ENCODE data around the gene PPFIA2. TPM values are rescaled to one million over a fixed set of nuclear protein-coding genes. Genes with fewer than 3 reads are reported as not detected.
"Not testable (repeated sequence)": the region's sequence is repeated elsewhere in the genome, so short reads cannot be mapped to it uniquely, and the experiment has no call there.

Gene PPFIA2
- total and polyA plus RNA-seq, 7 experiments from 2014 or later = not detected

DNA sequence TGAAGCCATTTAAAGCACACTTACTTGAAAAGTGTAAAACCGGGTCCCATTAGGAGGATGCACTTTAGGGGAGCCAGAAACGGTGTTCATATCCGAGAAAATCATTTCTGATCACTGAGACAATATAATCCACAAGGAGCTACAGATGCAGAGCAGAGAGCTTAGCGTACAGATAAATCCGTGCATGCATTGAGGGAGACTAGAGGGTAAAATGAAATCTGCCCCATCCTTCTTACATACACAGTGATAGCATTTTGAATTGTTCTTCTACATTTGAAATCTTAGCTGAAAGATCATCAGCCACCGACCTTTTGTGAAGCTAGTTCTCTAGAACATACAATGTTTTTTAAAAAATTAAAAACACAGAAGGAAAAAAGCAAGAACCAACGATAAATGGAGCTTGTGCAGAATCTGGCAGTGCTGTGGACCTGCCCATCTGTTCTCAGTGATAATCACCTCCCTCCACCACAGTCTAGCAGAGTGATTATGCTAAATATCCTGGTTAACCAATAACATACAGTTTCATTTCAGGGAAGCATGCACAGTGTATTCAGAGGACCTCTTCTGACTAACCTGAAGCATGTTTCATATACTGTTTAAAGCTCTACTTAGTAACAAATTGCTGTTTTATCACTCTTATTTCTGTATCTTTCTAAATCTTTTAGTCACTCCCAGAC is 161.1 kb downstream of the PPFIA2 start:
- ATAC-seq = no peak
- Histone ChIP-seq H3K27me3 (ENCODE audit: control insufficient read depth in 2 of 2, insufficient read depth in 2 of 2, low read length in 2 of 2) (no peaks in the 10 kb centered on the region), H3K4me1 (ENCODE audit: control insufficient read depth in 2 of 2, insufficient read depth in 2 of 2, low read length in 2 of 2) (no peaks in the 10 kb centered on the region), H3K9me3 (ENCODE audit: control insufficient read depth in 2 of 3, low read length in 3 of 3) (no peaks in the 10 kb centered on the region), H3K36me3 (ENCODE audit: control insufficient read depth in 2 of 3, insufficient read depth in 3 of 3, low read length in 3 of 3) (no peaks in the 10 kb centered on the region), H3K4me3 (ENCODE audit: low read length) (no peak overlapping the region), H3K27ac (ENCODE audit: low read depth, low read length) (no peak overlapping the region)
- intact Hi-C loops (cut with micrococcal nuclease) = no loop called here
- DNase-seq = no peak
- CTCF ChIA-PET = no interaction called here
- no peak overlapping the region for H3K4me3 Mint-ChIP-seq
- POLR2A ChIA-PET = no interaction called here
- peaks cover 0 to 2% (median 0%) of the 10 kb centered on the region in 5 donors for H3K27me3 Mint-ChIP-seq
- no peak overlapping the region for H3K27ac Mint-ChIP-seq
- H3K4me1 Mint-ChIP-seq = no peaks in the 10 kb centered on the region
- H3K36me3 Mint-ChIP-seq = no peaks in the 10 kb centered on the region
- H3K9me3 Mint-ChIP-seq = no peaks in the 10 kb centered on the region

DNA sequence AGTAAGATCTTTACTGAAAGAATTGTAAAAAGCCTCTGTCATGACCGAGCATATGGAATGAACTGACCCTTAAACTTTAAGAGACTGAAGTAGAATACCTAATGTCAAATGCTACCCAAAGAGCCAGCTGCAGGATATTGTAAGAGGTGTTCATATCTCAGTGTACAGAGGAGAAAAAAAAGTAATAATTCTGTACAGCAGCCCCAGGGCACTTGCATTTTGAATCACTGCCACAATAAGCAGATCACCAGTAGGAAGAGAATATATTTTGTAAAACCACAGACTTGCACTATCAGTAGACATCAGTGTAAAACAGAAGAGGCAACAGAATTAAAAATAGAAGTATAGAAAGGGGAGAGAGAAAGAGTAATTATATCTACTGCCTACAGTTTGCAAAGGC is 162.6 kb downstream of the PPFIA2 start:
- DNase-seq = no peak
- no peaks in the 10 kb centered on the region for H3K36me3 ChIP-seq (ENCODE audit: control insufficient read depth in 2 of 3, insufficient read depth in 3 of 3, low read length in 3 of 3)
- Mint-ChIP-seq H3K4me3 (no peak overlapping the region), H3K4me1 (no peaks in the 10 kb centered on the region), H3K36me3 (no peaks in the 10 kb centered on the region), H3K27ac (no peak overlapping the region), H3K9me3 (peaks cover 0 to 4% (median 0%) of the 10 kb centered on the region in 11 donors), H3K27me3 (no peaks in the 10 kb centered on the region)
- intact Hi-C loops (cut with micrococcal nuclease) = no loop called here
- H3K9me3 ChIP-seq (ENCODE audit: control insufficient read depth in 2 of 3, low read length in 3 of 3) = no peaks in the 10 kb centered on the region
- POLR2A ChIA-PET = no interaction called here
- no peaks in the 10 kb centered on the region for H3K27me3 ChIP-seq (ENCODE audit: control insufficient read depth in 2 of 2, insufficient read depth in 2 of 2, low read length in 2 of 2)
- CTCF ChIA-PET = no interaction called here
- ATAC-seq = no peak
- no peaks in the 10 kb centered on the region for H3K4me1 ChIP-seq (ENCODE audit: control insufficient read depth in 2 of 2, insufficient read depth in 2 of 2, low read length in 2 of 2)
- H3K27ac ChIP-seq (ENCODE audit: low read depth, low read length) = no peak overlapping the region
- no peak overlapping the region for H3K4me3 ChIP-seq (ENCODE audit: low read length)

DNA sequence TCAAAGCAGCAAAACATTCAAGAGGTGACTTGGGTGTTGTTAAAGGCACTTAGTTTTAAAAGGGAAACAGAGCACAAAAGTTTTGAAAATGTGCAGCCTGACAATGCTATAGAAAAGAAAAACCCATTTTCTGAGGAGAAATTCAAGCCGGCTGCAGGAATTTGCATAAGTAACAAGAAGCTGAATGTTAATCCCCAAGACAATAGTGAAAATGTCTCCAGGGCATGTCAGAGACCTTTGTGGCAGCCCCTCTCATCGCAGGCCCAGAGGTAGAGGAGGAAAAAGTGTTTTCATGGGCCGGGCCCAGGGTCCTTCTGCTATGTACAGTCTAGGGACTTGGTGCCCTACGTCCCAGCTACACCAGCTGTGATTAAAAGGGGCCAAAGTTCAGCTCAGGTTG is 167.9 kb downstream of the PPFIA2 start:
- H3K27ac Mint-ChIP-seq = no peak overlapping the region
- CTCF ChIA-PET = no interaction called here
- Histone ChIP-seq H3K36me3 (ENCODE audit: control insufficient read depth in 2 of 3, insufficient read depth in 3 of 3, low read length in 3 of 3) (no peaks in the 10 kb centered on the region), H3K27ac (ENCODE audit: low read depth, low read length) (no peak overlapping the region), H3K4me1 (ENCODE audit: control insufficient read depth in 2 of 2, insufficient read depth in 2 of 2, low read length in 2 of 2) (no peaks in the 10 kb centered on the region), H3K27me3 (ENCODE audit: control insufficient read depth in 2 of 2, insufficient read depth in 2 of 2, low read length in 2 of 2) (no peaks in the 10 kb centered on the region), H3K9me3 (ENCODE audit: control insufficient read depth in 2 of 3, low read length in 3 of 3) (no peaks in the 10 kb centered on the region), H3K4me3 (ENCODE audit: low read length) (no peak overlapping the region)
- peaks cover 0 to 12% (median 8%) of the 10 kb centered on the region in 11 donors for H3K9me3 Mint-ChIP-seq
- H3K4me1 Mint-ChIP-seq = no peaks in the 10 kb centered on the region
- ATAC-seq (no peak), DNase-seq (no peak)
- peaks cover 0 to 7% (median 0%) of the 10 kb centered on the region in 5 donors for H3K36me3 Mint-ChIP-seq
- H3K27me3 Mint-ChIP-seq = no peaks in the 10 kb centered on the region
- POLR2A ChIA-PET = no interaction called here
- no peak overlapping the region for H3K4me3 Mint-ChIP-seq
- intact Hi-C loops (cut with micrococcal nuclease) = no loop called here

DNA sequence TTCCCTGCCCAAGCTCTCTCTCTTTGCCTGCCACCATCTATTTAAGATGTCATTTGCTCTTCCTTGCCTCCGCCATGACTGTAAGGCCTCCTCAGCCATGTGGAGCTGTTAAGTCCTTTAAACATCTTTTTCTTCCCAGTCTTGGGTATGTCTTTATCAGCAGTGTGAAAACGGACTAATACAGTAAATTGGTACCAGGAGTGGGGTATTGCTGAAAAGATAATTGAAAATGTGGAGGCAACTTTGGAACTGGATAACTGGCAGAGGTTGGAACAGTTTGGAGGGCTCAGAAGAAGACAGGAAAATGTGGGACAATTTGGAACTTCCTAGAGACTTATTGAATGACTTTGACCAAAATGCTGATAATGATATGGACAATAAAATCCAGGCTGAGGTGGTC is 168.4 kb downstream of the PPFIA2 start:
- H3K27ac ChIP-seq (ENCODE audit: low read depth, low read length); POLR2A ChIA-PET; DNase-seq; CTCF ChIA-PET; H3K9me3 ChIP-seq (ENCODE audit: control insufficient read depth in 2 of 3, low read length in 3 of 3); H3K27me3 ChIP-seq (ENCODE audit: control insufficient read depth in 2 of 2, insufficient read depth in 2 of 2, low read length in 2 of 2); H3K27ac Mint-ChIP-seq; H3K36me3 ChIP-seq (ENCODE audit: control insufficient read depth in 2 of 3, insufficient read depth in 3 of 3, low read length in 3 of 3); H3K36me3 Mint-ChIP-seq; ATAC-seq; H3K4me1 ChIP-seq (ENCODE audit: control insufficient read depth in 2 of 2, insufficient read depth in 2 of 2, low read length in 2 of 2); H3K4me1 Mint-ChIP-seq; intact Hi-C loops (cut with micrococcal nuclease); H3K27me3 Mint-ChIP-seq; H3K4me3 ChIP-seq (ENCODE audit: low read length); H3K4me3 Mint-ChIP-seq: not testable (repeated sequence)
- H3K9me3 Mint-ChIP-seq = peaks cover 0 to 12% (median 8%) of the 10 kb centered on the region in 11 donors

DNA sequence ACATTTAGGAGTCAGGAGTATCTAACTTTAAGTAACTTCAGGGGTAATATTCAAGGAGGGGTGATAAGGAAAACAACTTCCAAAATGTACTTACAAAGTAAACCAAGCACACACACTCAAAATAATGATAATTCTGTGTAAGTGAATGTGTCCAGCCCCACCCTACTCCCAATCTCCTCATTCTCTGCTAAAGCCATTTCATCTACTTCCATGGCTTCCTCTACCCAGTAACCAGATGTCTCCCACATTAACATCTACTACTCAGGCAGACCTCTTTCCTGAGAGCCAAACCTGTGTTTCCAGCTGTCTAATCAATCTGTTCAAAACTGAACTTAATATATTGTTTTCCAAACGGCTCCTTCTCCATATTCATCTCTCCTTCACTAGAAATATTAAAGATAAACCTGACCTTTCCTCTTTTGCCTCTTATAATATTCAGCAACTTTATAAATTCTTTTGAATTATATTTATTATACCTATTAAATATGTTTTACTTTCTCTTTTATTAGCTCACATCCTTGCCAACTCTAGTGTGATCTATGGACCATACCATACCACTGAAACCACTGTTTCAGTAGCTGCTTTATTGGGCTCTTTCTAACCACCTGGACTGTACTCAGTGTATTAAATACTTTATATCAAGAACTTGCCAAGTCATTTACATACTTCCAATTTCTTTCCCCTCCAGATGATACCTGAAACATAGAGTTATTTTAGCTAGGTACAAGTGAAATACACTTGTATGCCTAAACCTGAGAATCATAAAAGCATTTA is 170.7 kb downstream of the PPFIA2 start:
- no peak overlapping the region for H3K27ac Mint-ChIP-seq
- Histone ChIP-seq H3K4me3 (ENCODE audit: low read length) (no peak overlapping the region), H3K27me3 (ENCODE audit: control insufficient read depth in 2 of 2, insufficient read depth in 2 of 2, low read length in 2 of 2) (no peaks in the 10 kb centered on the region), H3K4me1 (ENCODE audit: control insufficient read depth in 2 of 2, insufficient read depth in 2 of 2, low read length in 2 of 2) (no peaks in the 10 kb centered on the region), H3K36me3 (ENCODE audit: control insufficient read depth in 2 of 3, insufficient read depth in 3 of 3, low read length in 3 of 3) (no peaks in the 10 kb centered on the region), H3K27ac (ENCODE audit: low read depth, low read length) (no peak overlapping the region), H3K9me3 (ENCODE audit: control insufficient read depth in 2 of 3, low read length in 3 of 3) (no peaks in the 10 kb centered on the region)
- H3K4me3 Mint-ChIP-seq = no peak overlapping the region
- peaks cover 0 to 12% (median 8%) of the 10 kb centered on the region in 11 donors for H3K9me3 Mint-ChIP-seq
- H3K27me3 Mint-ChIP-seq = no peaks in the 10 kb centered on the region
- ChIA-PET CTCF (interaction anchor here (0.6 kb wide), 2 partner anchors 14 to 37 kb away, joined by 3 read pairs; no protein-coding TSS in a partner anchor), POLR2A (no interaction called here)
- intact Hi-C loops (cut with micrococcal nuclease) = no loop called here
- DNase-seq (no peak), ATAC-seq (no peak)
- peaks cover 0 to 7% (median 0%) of the 10 kb centered on the region in 5 donors for H3K36me3 Mint-ChIP-seq
- no peaks in the 10 kb centered on the region for H3K4me1 Mint-ChIP-seq

DNA sequence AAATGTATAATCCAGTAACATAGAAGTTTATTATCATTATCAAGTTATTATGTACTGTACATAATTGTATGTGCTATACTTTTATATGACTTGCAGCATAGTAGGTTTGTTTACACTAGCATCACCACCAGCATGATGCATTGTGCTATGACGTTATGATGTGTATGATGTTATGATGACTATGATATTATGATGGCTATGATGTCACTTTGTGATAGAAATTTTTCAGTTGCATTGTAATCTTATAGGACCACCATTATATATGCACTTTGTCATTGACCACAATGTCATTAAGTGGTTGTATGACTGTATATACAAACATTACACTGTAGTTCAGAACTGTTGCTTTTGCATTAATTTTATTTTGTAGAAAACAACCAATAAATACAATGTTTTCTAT is 173.4 kb downstream of the PPFIA2 start:
- Histone ChIP-seq H3K4me1 (ENCODE audit: control insufficient read depth in 2 of 2, insufficient read depth in 2 of 2, low read length in 2 of 2) (no peaks in the 10 kb centered on the region), H3K27ac (ENCODE audit: low read depth, low read length) (no peak overlapping the region), H3K9me3 (ENCODE audit: control insufficient read depth in 2 of 3, low read length in 3 of 3) (no peaks in the 10 kb centered on the region), H3K36me3 (ENCODE audit: control insufficient read depth in 2 of 3, insufficient read depth in 3 of 3, low read length in 3 of 3) (no peaks in the 10 kb centered on the region), H3K4me3 (ENCODE audit: low read length) (no peak overlapping the region), H3K27me3 (ENCODE audit: control insufficient read depth in 2 of 2, insufficient read depth in 2 of 2, low read length in 2 of 2) (no peaks in the 10 kb centered on the region)
- H3K4me1 Mint-ChIP-seq = no peaks in the 10 kb centered on the region
- DNase-seq = no peak
- CTCF ChIA-PET = no interaction called here
- intact Hi-C loops (cut with micrococcal nuclease) = no loop called here
- POLR2A ChIA-PET = no interaction called here
- H3K36me3 Mint-ChIP-seq = peaks cover 0 to 4% (median 0%) of the 10 kb centered on the region in 5 donors
- no peak for ATAC-seq
- H3K27me3 Mint-ChIP-seq = peaks cover 0 to 2% (median 0%) of the 10 kb centered on the region in 5 donors
- no peak overlapping the region for H3K27ac Mint-ChIP-seq
- H3K9me3 Mint-ChIP-seq = peaks cover 0 to 4% (median 2%) of the 10 kb centered on the region in 11 donors
- no peak overlapping the region for H3K4me3 Mint-ChIP-seq

DNA sequence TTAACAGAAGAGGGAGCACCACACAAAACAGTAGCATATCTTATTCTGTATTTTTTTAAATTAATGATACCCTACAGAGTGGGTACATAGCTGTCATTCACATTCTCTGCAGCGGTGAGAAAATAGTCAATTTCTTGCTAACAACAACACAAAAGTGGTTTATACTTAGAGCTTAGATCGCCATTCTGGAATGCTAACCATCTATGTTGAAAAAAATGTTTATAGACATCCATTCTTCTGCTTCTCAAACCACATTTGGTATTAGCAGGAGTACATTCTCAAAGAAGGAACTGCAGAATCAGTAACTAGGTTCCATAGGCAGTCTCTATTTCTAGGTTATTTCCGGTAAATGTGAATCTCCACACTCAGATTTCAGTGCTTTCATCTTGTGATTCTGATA is 185.9 kb downstream of the PPFIA2 start:
- intact Hi-C loops (cut with micrococcal nuclease) = no loop called here
- Histone ChIP-seq H3K27ac (ENCODE audit: low read depth, low read length) (no peak overlapping the region), H3K4me1 (ENCODE audit: control insufficient read depth in 2 of 2, insufficient read depth in 2 of 2, low read length in 2 of 2) (no peaks in the 10 kb centered on the region), H3K27me3 (ENCODE audit: control insufficient read depth in 2 of 2, insufficient read depth in 2 of 2, low read length in 2 of 2) (no peaks in the 10 kb centered on the region), H3K9me3 (ENCODE audit: control insufficient read depth in 2 of 3, low read length in 3 of 3) (no peaks in the 10 kb centered on the region), H3K4me3 (ENCODE audit: low read length) (no peak overlapping the region), H3K36me3 (ENCODE audit: control insufficient read depth in 2 of 3, insufficient read depth in 3 of 3, low read length in 3 of 3) (no peaks in the 10 kb centered on the region)
- no peak overlapping the region for H3K4me3 Mint-ChIP-seq
- no peak for DNase-seq
- ChIA-PET POLR2A (no interaction called here), CTCF (no interaction called here)
- H3K27ac Mint-ChIP-seq = no peak overlapping the region
- ATAC-seq = no peak
- no peaks in the 10 kb centered on the region for H3K4me1 Mint-ChIP-seq
- no peaks in the 10 kb centered on the region for H3K9me3 Mint-ChIP-seq
- no peaks in the 10 kb centered on the region for H3K36me3 Mint-ChIP-seq
- no peaks in the 10 kb centered on the region for H3K27me3 Mint-ChIP-seq
